CD4-positive, alpha-beta T cell treated with Interleukin-6 for 4 hours (primary cell): ENCODE data around the gene SLC22A31.
A peak's percentile ranks its signal among the peaks of the same experiment; 100 is the strongest.
"Not testable (repeated sequence)": the region's sequence is repeated elsewhere in the genome, so short reads cannot be mapped to it uniquely, and the experiment has no call there.

ENCODE experiments used
- DNase-seq: peaks from one replicate; pipeline ENCODE4 v3.0.0-alpha.2; 2020; ENCODE audit warnings: mixed read lengths

SLC22A31 gene

DNA sequence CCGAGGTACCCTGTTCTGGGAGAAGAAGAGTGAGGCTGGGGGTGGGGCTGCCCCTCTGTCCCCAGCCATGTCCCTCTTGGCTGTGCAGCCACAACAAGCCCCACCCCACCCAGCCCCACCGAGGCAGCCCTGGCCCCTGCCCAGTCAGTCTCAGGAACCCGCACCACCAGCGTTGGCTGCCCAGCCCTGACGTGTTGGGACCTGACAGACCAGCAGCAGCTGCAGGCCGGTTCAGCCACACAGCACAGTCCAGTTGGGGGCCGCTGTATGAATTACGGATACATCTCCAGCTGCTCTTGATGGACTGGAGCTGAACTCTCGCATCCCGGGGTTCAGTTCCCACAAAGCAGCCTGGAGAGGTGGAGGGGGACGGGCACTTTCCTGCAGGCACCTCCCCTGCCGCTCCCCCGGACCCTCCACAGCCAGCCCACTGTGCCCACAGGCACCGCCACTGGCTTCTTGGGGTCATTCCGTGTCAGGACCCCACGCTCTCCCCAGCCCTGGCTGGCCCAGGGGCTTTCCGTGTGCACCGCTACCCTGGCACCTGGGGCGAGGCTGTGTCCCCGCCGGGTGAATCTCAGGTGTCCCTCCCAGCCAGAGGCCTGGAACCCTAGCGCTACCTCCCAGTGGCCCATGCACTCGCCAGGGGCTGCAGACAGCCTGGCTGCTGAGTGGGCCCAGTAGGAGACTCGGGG is 21.7 kb downstream of the SLC22A31 start:
- DNase-seq, result no peak

DNA sequence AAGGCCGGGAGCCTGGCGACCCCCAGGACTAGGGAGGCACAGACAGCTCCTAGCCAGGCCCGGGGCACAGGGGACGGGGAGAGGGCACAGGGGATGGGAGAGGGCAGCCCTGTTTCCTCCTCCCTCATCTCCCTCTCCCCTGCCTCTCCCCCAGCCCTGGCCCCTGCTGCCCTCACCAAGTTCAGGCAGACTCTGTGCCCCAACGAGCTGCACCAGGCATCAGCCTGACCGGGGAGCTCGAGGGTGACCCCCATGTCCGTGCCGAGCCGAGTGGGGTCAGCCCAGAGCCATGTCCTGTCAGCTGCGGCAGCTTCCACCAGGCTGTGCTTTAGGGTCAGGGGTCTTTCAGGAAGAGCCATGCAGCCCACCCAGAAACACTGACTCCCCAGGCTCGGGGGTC is 22.8 kb downstream of the SLC22A31 start:
- DNase-seq, result no peak

DNA sequence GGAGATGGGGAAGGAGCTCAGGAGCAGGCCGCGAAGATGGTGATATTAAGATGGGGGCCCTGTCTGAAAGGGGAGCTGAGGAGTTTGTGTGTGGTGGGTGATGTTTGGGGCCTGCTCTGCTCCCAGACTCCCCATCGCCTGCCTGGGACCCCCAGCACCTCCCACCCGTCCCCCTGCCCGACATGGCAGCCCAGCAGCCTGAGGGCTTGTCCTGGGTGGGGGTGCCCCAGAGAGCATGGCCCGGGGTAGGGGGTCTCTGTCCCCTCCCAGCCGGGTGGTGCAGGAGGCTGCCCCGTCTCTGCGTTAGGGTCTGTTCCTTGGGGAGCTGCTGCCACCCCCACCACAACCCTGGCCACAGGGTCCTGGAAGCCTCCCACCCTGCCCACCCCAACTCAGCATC is 23.6 kb downstream of the SLC22A31 start:
- no peak for DNase-seq

DNA sequence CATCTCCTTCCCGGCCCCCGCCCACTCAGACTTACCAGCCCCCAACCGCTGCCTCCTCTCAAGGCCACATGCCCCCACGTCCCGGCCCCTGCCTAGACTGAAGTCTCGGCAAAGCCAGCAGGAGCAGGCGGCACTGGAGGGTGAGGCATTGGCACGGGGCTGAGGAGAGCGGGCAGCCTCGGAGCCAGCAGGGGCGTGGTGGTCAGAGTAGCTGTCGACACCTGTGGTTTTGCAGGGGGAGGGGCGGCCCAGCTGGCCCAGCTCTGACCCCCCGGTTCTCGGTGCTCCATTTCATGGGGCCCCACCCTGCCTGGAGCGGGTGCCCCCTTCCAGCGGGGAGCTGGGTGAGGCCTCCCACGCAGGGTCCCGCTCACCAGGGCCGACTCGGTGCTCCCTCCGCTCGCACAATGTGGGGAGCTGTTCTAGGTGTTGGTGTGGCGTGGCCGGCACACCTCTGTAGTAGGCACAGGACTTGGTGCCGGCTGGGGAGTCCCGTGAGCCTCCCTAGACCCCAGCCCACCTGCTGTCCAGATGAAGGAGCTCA is 24.1 kb downstream of the SLC22A31 start:
- DNase-seq, result no peak

DNA sequence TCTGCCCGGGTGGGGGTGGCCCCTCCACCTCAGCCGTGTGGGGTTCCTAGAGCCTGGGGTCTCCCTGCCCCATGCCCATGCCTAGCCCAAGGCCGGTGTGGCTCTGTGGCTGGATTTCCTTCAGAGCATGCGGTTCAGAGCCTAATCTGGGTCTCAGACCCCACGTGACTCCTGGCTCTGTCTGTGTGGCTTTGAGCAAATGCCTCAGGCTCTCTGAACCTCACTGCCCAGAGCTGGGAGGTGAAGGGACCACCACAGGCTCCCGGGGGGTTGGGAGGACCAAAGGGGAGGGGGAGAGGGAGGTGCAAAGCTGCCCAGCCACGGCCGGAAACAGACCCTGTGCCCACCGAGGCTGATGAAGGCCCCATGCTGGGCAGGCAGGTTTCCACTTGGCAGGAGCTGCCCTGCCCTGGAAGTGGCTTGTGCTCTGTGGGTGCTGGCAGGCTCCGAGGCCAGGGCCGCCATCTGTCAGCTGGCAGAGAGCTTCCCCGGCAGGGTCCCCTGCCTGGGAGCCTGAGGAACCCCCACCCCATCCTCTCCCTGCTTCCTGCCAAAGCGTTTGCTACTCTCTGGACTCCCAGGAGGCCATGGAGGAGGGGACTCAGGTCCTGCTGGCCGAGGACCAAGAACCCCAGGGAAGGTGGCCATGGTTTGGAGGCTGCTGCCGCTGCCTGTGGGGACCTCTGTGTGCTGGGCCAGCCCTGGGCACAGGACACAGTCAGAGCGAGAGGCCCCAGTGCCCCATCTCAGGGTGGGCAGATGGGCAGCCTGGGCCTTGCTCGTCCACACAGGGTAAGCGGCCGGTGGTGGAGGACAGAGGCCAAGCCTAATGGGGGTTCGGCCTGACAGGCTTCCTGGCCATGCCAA is 24.8 kb downstream of the SLC22A31 start:
- DNase-seq, result no peak

DNA sequence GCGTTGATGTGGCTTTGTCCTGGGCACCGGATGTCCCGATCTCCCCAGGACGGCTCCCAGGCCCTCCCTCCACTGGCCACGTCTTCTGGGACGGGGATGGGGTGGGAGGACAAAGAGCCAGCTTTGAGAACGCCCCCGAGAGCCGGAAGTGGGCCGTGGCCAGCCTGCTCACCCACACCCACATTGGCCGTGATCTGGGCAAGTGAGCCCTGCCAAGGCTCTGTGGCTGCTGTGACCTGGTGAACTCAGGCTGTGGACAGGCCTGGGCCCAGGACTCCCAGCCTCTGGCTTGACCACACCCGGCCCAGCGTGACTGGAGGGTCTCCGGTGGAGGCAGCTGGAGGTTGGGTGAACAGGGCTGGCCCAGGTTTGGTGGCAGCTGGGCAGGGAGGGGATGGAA is 25.5 kb downstream of the SLC22A31 start:
- no peak for DNase-seq

DNA sequence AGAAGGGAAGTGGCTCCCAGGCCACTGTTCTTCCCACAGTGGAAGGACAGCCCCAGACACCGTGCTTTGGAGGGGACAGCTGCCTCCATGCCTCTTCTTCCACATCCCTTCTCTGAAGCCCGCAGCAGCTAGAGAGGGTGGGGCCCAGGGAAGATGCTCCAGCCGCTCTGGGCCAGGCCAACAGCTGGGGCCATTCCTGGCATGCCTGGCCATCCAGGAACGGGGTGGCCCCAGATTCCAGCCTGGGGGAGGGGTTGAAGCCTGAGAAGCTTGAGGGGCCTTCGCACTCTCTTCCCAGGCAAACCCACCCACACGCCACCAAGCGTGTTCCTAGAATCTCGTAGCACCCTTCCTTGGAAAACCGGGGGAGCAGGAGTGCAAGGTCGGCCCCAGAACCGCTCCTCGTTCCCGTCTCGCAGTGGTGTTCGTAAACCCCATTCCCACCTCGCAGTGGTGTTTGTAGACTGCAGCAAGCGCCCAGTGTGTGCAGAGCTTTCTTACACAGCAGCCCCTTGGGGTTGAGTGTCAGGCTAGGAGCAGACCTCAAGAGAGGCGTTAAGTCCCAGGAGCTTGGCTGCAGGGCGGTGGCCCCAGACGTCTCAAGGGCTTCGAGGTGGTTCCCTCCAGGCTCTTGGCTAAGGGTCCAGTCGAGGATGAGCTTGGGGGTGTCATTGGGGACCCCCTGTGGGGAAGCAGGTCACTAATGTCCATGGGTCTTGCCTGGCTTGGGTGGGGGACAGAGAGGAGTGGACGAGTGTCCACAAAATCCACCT is 26.1 kb downstream of the SLC22A31 start:
- DNase-seq, result no peak

DNA sequence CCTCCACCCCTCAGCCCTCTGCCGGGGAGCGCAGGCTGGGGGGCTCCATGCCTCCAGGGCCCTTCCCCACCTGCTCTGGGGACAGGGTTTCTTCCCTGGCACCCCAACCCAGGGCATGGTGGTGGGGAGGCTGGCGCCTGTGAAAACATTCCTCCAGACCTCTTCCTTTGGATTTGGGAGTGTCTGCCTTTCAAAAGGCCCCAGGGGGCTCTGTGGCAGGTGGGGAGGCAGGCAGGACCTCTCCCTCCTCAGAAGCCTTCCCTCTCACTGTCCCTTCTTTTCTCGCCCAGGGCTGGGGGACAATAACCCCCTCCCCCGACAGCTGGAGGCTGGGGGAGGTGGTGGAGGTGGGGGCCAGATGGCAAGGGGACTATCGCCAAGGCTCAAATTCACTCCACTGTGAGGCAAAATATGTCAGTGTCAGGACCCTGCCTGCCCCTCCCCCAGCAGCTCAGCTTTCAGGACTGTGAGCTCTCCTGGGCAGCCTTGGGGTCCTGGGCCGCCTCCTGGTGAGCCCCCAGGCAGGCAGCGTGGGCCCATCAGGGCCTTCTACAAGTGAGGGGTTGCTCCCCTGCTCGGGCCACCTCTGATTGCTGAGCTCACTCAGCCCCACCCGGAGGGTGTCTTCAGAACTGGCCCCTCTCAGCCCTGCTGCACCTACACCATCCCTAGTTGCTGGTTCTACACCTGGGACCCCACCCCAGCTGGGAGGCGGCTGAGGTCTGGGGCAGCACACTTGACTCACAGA is 27.0 kb downstream of the SLC22A31 start:
- DNase-seq, result no peak

DNA sequence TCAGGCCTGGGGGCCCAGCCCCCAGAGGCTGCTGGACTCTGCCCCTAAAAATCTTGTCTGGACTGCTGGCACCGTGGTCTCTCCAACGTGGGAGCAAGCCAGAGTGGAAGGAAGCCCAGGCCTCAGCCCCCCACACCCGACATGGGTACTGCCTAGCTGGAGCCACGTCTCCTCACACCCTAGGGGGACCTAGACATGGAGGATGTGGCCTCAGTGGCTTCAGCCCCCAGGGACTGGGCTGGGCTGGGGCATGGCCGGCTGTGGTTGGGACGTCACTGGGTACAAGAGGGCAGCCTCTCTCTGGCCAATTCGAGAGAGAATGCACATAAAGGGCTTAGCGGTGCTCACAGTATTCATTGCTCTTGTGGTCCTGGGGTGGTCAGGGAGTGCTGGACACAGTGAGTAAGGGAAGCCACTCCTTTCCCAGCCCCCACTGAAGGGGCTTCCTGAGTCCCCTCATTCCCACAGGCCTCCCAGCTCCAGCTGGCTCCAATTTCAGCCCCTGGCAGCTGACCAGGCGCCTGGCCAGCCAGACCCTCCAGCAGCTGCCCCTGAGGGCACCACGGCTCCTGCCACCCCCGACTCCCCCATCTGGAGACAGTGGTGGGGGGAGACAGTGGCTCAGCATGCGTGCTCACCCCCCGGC is 27.7 kb downstream of the SLC22A31 start:
- no peak for DNase-seq

DNA sequence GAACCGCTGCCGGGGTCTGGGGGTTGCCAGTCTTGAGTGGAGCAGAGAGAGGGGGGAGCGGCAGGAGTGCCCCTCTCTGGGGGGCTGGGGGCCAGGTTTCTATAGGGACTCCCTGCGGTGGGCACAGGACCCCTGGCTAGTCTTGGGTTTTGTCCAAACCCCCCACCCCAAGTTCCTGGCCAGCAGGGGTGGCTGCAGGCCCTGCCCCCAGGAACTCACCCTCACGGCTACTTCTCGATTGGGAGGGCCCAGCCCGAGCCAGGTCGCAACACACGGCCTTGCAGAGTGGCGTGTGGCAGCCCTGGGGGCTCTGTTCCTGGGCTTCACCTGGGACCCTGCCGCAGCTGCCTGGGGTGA is 28.2 kb downstream of the SLC22A31 start:
- DNase-seq, result no peak

DNA sequence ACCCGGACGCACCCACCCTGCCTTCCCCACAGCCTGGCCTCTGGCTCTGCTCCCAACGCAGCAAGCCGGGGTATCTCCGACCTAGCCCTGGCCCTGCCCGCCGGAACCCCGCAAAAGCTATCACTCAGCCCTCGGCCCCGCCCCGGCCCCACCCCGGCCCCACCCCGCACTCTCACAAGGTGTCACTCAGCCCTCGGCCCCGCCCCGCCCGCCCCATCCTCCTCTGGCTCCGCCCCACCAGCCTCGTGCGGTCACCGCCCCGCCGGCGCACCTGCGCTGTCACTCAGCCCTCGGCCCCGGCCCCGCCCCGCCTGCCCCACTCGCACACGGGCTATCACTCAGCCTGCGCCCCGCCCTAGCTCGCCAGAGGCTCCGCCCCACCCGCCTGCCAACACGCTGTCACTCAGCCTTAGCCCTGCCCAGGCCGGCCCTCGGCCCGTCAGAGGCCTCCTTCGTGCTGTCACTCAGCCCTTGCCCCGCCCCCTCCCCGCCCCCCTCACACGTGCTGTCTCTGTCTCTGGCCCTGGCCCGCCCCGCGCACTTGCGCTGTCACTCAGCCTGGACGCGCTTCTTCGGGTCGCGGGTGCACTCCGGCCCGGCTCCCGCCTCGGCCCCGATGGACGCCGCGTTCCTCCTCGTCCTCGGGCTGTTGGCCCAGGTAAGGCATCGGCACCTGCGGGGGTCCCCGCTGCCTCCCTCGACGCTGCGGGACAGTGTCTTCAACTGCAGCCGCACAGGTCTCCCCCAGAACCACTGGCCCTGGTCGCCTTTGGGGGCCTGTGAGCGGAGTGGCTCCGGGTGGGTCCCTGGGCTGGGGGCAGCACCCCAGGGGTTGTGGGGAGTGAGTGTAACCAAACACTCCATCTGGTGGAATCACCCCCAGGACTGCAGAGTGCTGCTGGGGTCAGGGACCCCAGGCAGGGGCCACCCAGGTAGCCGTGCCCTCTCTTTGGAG is 28.8 kb downstream of the SLC22A31 start, which contains the start of gene CDH15:
Gene CDH15 (plus strand): TSS at position 533 of the 955 bp plus-strand sequence. CDS start 84 bp downstream, at position 617.
- peak; percentile 98 for DNase-seq

DNA sequence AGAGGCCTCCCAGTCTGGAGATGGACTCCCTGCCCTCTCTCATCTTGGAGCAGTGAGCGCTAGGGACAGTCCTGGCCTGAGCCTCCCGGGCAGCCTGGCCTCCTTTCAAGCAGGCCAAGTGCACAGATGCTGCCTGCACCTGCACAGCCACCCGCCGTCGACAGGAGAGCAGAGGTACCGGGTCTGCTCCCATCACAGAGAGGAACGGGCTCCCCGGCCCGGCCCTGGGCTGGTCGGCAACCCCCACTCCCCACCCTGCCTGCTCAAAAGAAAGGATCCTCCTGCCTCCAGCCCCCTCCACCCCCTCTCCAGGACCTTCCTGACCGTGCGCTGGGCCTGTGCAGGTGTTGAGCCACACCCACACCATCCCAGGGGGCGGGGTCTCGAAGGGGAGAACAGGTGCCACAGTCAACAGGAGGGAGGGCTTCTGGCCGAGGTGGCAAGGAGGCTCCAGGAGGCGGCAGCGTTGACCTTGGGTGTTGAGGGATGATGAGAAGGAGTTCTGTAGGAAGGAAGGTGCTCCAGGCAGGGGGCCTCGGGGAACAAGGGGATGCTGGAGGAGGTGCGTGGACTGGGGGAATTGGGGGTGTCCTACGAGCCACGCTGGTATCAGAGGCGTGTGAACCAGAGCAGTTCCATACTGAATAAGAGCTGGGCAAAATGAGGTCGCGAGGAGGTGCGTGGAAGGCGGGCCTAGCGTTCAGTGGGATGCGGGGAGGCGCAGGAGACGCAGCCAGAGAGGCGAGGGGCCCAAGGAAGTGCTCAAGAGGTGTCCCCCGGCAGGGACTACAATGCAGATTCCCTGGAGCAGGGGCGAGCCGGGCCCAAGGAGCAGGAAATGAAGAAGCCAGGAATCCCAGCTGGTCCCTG is 29.8 kb downstream of the SLC22A31 start:
- DNase-seq, result peak; percentile 33

DNA sequence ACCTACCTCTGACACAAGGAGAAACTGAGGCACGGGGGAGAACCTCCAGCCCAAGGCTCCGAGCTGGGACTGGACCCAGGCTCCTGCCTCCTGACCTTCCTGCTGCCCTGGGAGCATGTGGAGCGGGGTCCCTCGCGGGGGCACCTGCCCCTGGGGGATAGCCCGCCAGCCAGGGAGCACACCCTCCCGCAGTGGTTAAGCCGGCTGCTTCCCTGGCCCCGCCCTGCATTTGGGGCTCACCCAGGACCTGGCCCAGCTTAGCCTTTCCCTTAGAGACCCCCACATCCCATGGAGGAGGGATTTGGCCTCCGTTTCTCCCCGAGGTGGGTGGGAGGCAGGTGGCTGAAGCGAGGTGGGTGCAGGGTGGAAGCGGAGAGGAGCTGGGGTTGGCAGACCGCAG is 30.6 kb downstream of the SLC22A31 start:
- DNase-seq, result no peak

DNA sequence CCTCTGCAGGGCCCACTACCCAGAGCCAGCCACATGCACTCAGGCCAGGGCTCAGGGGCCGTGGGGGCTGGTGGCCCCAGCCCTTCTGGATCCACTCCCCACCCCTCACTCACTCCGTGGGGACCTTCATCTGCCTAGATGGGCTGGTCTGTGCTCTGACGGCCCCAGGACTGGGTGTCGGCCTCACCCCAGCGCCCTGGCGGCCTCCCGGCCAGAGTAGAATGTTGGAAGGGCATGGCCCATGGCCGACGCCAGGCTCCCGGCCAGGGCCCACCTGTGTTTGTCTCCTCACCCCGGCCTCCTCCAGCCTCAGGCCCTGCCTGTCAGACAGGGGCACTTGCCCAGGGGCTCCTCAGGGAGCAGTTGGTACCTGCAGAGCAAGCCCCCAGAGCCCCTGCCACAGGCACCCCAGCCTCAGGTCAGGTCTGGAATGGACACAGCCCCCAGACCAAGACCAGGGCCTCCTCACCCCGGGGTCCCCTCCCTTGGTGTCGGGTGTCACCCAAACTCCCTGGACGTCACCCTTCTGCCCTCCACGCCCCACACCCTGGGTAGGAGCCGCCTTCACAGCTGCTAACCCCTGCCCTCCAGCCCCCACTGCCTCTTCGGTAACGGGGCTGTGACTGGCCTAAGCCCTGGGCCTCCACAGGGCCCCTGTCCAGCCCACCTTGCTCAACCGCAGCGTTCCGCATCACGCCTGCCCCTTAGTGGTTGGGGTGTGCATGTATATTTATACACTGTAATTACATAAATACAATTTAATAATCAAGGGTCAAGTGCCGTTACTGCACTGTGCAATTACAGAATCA is 31.8 kb downstream of the SLC22A31 start:
- no peak for DNase-seq

DNA sequence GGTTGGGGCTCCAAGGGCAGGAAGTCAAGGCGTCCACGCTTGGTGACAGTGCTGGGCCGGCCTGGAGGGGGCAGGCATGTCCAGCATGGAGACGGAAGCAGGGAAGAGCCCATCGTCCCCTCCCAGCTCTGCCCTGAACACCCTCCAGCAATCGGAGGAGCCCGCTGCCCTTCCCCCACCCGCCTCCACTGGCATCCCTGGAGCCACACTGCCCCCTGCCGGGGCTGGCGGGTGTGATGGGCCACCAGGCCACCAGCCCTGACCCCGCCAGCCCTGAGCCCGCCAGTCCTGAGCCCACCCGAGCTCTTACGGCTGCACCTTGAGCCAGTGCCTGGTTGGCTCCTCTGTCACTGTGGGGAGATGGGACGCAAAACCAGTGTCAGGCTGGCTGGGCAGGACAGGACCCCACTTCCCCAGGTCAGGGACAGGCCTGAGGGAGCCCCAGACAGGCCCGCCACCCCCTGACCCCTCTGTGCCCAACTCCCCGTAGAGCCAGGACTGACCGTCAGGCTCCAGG is 32.9 kb downstream of the SLC22A31 start:
- DNase-seq, result peak; percentile 90

DNA sequence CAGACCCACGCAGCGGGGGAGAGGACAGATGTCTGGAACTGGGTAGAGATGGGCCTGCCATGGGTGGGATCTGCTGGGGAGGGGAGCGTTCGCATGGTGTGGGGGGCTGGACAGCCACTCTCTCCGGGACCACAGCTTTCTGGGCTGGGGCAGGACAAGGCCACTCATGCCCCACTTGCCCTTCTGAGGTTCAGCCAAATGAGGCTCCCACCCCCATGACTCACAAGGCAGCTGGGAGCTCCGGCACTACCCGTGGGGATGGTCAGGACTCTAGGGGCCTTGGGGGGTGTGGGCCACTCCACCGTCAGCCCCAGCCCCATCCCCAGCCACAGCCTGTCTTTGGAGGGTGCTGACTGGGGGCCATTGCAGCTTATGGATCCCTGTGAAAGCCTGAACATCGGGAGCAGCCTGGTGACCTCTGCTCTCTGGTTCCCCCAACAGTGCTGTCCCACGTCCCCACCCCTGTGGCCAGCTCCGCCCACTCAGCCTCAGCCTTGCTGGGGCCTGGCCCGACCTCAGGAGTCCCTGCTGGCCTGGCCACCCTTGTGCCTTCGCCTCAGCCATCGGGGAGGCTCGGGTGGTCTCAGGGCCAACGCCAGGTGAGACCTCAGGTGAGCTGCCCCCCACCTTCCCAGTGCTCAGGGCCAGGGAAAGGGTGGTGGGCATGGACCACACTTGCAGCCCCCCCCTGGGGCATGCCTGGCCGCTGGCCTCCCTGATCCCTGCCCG is 33.5 kb downstream of the SLC22A31 start:
- no peak for DNase-seq

DNA sequence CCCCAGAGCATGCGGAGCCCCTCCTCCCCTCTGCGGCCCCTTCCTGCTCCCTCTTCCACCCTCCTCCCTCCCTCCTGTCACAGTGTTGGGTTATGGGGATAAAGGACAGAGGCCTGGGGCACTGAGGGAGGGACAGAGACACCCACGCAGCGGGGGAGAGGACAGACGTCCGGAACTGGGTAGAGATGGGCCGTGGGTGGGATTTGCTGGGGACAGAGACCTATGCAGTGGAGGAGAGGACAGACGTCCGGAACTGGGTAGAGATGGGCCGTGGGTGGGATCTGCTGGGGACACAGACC is 34.7 kb downstream of the SLC22A31 start:
- DNase-seq, result not testable (repeated sequence)
